ENCODE data around the gene TCERG1L.
"Not testable (repeated sequence)": the region's sequence is repeated elsewhere in the genome, so short reads cannot be mapped to it uniquely, and the experiment has no call there.

The TCERG1L gene

DNA sequence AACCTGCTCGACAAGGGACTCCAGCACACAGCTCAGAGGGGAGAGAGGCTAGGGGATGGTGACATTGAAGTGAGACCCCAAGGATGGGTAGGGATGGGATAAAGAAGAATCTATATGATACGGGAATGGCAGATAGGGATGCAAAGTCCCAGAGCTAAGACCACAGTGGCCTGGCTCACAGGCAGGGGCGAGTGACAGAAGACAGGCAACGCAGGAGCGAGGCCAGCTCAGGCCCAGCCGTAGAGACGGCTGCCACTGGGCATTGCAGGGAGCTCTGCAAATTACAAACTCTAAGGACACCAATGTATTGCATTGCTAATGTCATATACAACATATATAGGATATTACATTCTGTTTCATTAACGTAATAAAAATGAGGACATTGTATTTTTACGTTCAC lies 131.4 kb downstream of the TCERG1L start:
- no peak for DNase-seq

DNA sequence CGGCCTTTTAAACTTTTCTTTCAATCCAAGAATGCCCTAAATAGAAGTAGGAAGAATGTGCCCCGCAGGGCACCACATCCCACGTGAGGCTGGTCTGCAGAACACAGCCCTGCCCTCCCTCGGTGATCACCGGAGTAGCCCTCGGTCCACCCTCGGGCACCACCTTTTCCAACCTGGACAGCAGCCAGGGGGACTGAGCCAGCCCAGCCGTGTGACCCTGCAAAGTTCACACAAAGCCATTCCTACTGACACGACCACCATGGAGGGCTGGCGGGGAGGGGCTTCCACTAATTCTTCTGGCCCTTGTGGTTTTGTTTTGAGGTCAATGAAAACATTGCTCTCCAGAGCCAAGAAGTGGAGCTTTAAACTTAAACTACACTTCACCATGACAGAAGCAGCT lies 132.2 kb downstream of the TCERG1L start:
- DNase-seq: no peak

DNA sequence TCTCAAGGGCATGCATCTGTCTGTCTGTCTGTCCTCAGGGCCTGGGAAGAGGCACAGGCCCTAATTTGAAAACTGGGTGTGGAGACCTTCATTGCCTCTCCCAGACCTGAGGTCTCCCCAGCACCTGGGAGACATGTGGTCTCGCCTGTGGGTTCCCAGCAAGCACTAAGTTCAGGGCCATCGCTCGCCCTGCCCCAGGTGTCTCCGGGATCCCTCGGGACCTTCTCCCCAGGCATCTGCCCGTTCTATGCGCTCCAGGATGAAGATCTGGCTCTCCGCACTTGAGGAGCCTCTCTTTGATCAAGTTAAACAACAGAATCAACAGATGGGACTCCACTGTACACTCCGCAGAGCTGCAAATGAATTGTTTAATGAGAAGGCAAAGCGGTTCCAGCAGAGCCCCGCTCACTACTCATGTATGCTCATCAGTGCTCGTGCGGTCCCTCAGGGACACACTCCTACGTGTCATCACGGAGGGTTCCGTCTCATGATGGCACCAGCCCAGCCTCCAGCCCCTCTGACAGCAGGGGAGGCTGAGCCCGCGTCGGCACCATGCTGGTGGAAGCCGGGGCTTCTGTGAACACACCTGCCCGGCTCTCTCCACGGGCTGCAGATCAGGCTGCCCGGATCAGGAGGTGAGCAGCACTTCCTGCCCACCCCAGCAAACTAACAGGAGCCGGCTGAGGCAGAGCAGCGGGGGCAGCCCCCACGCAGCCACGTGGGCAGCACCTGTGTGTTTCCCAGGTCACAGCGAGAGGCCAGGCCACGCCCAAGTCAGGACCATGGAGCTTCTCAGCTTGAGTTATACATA lies 132.8 kb downstream of the TCERG1L start:
- DNase-seq: no peak

DNA sequence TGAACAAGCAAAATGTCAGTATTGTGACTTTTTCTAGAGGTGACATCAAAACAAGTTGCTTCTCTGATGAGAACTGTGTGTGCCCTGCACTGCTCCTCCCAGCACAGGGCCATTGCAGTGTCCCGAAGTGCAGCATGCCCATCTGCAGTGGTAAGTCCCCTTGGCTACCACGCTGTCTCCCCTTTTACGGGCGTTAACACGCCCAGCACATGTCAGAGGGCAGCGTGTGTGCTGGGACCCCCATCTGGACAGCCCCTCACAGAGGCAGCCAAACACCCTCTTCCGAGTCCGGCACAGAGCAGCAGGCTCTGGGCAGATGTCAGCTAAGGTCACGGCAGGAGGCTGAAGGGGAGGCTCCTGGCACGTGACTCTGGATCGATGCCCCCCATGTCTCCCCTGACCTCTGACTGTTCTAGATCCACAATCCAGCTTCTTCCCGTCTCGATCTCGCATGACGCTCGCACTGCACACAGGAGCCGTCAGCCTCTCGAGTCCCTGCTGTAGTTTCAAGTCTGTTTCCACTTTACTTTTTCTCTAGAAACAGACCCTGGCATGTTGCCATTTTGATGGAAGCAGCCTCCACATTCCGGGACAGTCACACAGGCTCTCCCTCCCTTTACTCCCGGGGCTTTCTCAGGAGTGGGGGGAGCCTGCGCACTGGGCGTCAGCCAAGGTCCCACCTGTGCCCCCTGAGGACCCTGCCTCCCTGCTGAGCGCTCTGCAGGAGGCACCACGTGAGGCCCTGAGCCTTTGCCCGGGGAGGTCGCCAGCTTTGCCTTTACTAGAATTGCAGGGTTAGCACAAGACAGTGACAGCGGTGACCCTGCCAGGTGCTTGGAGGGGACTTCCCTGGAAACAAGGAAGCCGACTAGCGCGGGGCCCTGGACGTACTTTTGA lies 133.8 kb downstream of the TCERG1L start:
- no peak for DNase-seq

DNA sequence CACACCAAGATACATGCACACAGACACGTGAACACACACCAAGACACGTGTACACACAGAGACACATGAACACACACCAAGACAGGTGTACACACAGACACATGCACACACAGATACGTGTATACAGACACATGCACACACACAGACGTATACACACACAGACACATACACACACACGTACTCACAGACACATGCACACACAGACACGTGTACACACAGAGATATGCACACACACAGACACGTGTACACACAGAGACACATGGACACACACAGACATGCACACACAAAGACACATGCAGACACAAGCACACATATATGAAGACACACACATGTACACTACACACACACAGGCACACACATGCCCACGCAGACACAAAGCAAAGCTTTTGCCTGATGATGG lies 134.6 kb downstream of the TCERG1L start:
- no peak for DNase-seq

DNA sequence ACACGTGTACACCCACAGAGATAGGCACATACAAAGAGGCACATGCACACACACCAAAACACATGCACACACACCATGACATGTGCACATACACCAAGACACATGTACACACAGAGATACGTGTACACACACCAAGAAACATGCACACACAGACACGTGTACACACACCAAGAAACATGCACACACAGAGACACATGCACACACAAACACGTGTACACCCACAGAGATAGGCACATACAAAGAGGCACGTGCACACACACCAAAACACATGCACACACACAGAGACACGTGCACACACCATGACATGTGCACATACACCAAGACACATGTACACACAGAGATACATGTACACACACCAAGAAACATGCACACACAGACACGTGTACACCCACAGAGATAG lies 135.2 kb downstream of the TCERG1L start:
- not testable (repeated sequence) for DNase-seq

DNA sequence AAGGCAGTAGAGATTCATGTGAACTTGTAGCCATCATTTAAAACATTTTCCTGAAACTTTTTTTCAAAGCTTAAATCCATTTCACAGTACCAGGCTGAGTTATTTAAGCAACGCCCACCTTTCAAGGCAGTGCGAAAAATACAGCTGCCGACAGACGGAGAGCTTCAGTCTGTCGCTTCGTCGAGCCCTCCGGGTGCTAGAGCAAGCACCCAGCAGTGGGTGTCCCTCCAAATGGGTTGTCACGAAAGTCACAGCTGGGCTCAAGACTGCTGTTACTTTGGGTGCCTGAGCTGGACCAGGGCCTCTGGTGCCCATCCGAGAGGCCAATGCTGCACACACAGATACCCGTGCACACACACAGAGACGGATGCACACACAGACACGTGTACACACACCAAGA lies 135.6 kb downstream of the TCERG1L start:
- no peak for DNase-seq

DNA sequence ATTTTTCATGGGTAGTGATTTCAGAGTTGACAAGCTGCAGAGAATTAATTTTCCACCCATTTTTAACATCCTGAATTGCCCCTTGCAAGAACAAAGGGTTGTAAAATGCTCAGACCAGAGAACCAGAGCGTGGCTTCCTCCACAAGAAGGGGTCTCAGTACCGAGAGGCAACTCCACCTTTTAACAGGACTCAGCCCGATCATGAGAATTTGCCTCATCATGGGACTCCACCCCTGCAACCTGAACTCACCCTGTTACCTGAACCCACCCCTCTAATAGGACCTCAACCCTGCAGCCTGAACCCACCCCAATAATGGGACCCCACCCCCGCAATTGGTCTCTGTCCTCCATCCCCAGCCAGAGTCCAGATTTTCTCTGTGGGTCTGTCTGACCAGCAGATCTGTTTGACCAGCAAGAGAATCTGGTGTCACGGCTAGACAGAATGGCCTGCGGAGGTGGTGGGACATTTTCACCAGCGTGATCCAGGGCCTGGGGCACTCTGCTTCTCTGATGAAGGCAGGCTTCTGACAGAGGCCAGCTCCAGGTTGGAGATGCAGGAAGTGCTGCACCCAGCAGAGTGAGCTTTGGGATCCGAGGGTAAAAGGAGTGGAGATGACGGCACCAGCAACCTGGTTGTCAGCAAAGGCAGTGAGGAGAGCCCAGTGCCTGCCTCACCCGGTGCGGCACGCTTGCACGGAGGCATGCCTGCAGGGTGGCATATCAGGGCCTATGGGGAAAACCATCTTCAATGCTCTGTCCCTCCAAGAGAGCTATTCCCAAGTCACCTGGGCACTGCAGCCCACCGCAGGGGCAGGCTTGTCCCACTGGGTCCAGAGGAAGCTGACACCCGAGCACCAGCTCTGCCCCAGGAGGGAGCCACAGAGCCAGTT lies 136.6 kb downstream of the TCERG1L start:
- DNase-seq: no peak

DNA sequence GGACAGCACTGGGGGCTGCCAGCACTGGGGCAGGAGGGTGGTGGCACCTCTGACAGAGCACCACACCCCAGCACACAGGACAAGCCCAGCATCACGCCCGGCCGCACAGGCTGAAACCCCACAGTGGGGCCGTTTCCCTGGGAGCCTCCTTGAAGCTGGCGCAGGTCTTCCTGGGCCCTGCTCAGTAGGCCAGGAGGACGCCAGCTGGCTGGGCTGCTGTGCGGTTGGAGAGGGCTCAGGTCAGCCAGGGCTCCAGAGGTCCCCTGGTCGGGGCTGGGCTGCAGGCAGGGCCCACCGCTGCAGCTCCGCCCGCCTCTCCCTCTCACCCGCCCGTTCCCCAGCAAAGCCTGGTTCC lies 137.3 kb downstream of the TCERG1L start:
- no peak for DNase-seq

DNA sequence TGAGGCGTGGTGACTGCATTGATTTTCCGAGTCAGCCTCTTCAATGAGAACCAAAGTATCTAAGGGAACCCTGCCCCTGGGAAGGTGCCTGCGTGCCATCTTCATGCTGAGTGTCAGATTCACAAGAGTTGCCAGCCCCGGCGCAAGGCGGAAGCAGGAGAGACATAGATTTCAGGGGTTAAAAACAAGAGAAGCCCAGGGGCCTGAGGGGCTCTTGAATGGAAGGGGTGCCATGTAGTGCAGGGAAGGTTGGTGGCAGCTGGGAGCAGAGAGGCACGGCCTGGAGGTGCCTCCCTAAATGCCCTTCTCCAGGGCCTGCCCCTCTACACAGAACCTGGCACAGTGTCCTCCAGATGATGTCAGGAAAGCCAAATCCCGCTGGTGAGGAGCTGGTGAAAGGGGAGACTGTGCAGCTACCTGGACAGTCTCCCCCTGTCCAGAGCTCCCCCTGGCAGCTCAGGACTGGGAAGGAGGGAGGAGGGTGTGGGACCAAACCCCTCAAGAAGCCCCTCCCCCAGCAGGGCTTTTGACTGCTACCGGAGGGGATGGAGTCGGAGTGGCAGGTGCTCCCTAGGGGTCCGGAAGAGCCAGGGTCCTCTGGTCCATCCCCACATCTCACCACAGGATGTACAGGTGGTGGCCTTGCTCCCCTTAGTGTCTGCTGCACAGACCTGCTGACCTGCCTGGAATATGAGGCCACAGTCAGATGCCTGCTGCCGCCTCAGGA lies 137.9 kb downstream of the TCERG1L start:
- no peak for DNase-seq

DNA sequence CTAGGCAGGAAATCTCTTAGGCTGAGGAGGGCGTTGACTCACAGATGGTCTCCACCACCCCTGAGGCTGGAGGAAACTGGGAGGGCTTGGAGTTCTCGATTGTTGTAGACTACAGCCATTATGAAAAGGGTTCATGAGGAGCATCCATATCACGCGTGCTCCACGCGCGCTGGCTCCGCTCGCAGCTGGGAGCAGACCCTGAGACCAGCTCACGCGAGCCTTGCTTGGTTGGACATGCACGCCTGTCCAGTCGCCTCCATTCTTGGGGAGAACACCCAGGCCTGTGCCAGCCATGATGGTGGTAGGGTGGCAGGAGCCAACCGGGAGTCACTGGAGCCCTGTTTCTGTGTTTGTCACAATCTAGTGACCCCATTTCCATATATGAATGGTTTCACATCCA lies 139.1 kb downstream of the TCERG1L start:
- no peak for DNase-seq

DNA sequence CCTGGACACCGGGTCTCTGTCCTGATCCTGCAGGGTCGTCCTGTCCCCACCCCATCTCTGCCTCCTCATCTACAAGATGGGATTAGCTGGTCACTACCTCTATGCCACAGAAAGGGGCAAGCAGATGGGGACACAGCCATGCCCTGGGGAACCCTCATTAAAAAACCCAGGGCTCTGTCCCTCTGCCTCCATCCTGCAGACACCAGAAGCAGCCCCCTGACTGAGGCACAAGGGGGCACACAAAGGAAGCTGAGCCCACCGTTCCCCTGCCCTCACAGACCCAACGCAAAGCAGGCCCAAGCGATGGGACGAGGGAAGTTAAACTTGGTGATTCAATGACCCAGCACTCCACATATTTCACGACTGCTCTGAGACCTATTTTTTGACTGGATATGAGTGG lies 142.4 kb downstream of the TCERG1L start:
- DNase-seq: no peak

DNA sequence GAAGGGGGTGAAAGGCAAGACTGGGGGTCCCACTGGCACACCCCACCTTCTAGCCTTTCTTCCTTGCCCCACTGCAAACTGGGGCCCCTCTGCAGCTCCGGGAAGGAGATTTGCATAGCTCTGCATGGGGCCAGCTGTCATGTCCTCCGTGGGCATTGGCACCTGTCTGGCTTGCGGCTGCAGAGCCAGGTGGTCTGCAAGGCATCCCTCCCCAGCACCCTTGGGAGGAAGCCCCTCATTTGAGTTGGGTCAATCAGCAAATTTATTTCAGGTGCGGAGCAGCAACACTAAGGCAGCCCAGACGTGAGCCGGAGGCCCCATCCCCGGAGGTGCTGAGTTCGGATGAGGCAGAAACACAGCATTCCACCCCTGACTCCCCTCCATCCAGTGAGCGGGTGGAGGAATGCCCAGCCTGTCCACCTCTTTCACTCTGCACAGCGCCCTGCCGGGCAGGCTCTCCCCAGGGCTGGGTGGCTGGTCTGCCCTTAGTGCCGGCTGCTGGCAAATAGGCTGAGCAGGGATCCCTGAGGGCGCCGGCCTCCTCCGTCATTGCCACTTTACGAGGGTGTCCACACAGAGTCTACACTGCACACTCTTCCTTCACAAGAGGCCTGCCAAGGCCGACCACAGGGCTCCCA lies 143.2 kb downstream of the TCERG1L start:
- no peak for DNase-seq

DNA sequence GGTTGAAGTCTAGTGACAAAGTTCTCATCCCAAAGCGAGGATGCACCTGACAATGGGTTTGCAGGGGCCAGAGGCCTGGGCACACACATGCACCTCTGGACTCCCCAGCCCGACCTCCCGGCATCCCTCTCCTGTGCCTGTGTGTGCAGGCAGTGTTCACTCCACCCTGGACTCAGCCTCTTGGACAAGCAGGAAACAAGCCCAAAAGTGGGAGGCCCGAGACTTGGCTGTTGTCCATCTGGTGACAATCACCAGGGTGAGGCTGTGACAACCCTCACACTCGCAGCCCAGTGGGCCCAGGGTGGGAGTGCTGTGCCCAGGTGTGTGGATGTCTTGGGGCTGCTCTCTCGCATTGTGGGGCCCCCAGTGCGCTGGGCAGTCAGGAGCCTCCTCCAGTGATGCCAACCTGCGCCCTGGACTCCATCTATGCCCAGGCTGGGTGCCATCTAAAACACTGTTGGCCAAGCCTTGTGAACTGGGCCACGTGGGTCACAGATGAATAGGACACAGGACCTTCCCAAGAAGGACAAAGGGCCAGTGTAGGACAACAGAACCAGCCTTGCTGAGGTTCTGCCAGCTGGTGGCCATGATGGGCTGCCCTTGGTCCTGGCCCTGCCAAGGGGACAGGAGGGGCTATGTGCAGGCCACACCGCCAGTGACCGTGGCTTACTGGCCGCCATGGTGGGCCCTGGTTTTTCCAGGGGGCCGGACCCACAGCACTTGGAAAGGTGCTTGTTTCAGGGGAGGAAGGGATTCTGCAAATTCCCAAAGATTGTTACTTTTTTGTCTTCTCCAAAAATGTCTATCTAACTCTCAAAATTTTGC lies 144.3 kb downstream of the TCERG1L start:
- DNase-seq: no peak

DNA sequence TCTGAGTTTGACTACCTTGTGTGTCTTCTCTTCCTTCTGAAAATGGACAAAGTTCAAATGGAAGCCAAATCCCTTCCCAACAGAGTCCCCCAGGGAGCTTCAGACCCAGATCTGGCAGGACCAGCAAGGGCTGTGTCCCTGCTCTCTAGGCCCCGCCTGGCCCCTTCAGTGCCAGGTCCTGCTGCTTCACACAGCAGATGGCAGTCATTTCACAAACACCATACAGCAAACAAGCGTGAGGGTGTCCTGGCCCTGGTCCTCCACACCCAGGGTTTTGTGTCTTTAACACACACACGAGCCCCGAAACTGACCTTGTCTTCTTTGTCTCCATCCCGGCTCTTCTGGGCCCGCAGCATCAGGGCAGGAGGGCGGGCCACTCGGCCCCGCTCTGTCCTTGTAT lies 145.0 kb downstream of the TCERG1L start:
- DNase-seq: no peak

DNA sequence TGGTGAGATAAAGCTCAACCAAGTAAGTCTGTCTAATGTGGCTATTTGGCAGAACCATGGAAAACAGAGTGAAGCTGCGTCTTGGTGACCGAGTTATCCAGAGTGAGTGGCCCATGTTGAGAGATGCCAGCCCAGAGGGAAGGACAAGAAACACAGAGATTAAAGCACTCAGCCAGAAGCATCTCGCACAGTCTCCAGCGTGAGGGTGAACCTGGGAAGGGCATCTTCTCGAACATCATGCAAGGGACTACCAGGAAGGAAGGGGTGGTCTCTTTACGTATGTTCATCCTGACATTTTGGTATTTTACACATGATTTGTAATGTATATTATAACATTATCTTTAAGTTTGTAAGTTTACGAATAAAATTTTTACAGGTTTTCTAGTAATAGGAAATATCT lies 146.4 kb downstream of the TCERG1L start:
- DNase-seq: no peak

DNA sequence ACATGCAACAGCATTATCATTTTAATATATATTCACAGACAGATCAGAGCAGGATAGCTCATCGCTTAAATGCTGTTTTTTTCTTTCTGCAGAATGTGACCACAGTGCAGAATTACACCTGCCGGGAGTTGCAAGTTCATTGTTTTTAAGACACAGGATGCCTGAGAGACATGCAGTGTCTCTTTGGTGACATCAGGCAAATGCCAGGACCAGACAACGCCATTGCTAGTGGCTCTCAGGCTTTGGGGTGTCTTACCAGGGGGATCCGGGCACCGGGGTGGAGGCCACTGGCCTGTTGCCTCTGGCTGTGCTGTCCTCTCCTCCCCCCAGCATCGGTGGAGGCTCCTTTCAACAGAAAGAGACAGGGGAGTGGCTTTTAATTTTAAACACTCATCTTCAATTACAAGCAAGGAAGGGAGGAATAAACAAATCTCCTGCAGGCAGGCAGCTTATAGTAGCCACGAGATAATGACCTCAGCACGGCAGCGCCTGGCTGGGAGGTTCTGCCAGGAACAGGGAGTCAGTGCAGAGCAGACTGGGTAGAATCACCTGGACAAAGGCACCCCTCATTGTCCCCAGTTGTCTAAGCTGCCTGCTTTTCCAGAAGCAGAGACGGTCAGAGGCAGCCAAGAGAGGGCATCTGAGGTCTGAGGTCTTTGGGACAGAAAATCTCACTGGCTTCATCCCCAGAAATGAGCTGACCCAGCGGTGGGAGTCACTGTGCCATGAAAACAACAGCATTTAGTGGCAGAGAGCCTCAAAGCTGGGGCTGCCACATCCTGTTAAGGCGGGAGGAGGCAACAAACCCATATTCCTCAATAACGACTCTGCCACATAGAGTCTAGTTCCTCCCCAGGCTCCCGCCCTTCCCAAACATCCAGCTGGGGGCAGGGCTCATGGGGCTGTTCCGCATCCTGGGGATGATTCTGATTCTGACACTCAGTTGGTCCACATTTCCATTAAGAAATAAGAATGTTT lies 148.4 kb downstream of the TCERG1L start:
- no peak for DNase-seq

DNA sequence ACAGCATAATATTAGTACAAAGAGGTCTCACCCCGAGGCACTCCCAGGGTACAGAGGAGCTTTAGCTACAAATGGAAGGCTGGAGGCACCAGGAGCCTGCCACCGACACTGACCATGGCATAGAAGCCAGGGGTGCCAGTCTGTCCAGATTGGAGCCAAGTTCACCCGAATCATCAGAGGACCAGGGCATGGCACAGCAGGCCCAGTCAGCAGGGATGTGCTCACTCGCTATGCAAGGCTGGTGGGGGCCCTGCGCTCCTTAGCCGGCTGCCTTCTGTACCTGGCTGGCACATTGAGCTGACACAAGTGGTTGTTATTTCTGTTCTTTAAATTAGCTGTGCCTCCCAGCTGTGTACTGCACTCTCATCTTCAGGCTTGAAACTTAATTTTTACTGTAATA lies 149.3 kb downstream of the TCERG1L start:
- DNase-seq: no peak

DNA sequence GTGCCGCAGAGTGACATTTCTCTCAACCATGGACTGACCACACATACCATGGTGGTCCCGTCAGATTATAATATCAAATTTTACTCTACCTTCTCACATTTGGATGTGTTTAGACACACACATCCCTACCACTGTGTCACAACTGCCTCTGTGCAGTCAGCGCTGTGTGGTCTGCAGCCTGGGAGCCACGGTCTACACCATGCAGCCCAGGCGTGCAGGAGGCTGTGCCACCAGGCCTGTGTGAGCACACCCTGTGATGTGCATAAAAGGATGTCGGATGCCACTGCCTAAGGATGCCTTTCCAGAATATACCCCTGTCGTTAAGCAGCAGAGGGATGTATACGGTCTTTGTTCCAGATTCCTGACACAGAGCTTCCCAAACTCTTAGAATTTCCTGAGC lies 150.4 kb downstream of the TCERG1L start:
- no peak for DNase-seq
